Nephron progenitor cell (in vitro differentiated cells): Measurements from ENCODE around the gene MMP15.

ENCODE experiments used
- DNase-seq: peaks from one replicate; pipeline ENCODE4 v3.0.0; 2021
- H3K27ac Mint-ChIP-seq: 2 replicates; pipeline ENCODE4 v1.8.0; 2021; ENCODE audit warnings: mild to moderate bottlenecking, moderate library complexity, mixed read lengths
- H3K27me3 Mint-ChIP-seq: 2 replicates; pipeline ENCODE4 v1.8.0; 2021; ENCODE audit warnings: mild to moderate bottlenecking, low read depth, mixed read lengths; ENCODE audit not compliant: poor library complexity
- H3K36me3 Mint-ChIP-seq: 2 replicates; pipeline ENCODE4 v1.8.0; 2021; ENCODE audit warnings: low read depth, mixed read lengths
- H3K4me1 Mint-ChIP-seq: 2 replicates; pipeline ENCODE4 v1.8.0; 2021; ENCODE audit warnings: mixed read lengths
- H3K4me3 Mint-ChIP-seq: 2 replicates; pipeline ENCODE4 v1.8.0; 2021; ENCODE audit warnings: mild to moderate bottlenecking, moderate library complexity, mixed read lengths
- H3K9me3 Mint-ChIP-seq: 2 replicates; pipeline ENCODE4 v1.8.0; 2021; ENCODE audit warnings: mild to moderate bottlenecking, moderate library complexity, mixed read lengths
- TF ChIP-seq, protein P1 (sequence below): fragments of 200-600 bp; sonication (generic); IDR thresholded peaks from 2 replicates; pipeline ENCODE4 v1.5.0; 2021; ENCODE audit warnings: antibody characterized with exemption

Gene MMP15

GRCh38 chr16:58019866-58020538 lies 5.6 kb upstream of the MMP15 start:
- no peak for DNase-seq
- no peak overlapping the region for H3K27ac Mint-ChIP-seq
- peaks cover 27% of the 10 kb centered on the region for H3K27me3 Mint-ChIP-seq
- no peaks in the 10 kb centered on the region for H3K9me3 Mint-ChIP-seq
- H3K4me1 Mint-ChIP-seq, result peaks cover 27% of the 10 kb centered on the region
- no peak overlapping the region for H3K4me3 Mint-ChIP-seq
- no peaks in the 10 kb centered on the region for H3K36me3 Mint-ChIP-seq
- TF ChIP-seq, protein P1, sequence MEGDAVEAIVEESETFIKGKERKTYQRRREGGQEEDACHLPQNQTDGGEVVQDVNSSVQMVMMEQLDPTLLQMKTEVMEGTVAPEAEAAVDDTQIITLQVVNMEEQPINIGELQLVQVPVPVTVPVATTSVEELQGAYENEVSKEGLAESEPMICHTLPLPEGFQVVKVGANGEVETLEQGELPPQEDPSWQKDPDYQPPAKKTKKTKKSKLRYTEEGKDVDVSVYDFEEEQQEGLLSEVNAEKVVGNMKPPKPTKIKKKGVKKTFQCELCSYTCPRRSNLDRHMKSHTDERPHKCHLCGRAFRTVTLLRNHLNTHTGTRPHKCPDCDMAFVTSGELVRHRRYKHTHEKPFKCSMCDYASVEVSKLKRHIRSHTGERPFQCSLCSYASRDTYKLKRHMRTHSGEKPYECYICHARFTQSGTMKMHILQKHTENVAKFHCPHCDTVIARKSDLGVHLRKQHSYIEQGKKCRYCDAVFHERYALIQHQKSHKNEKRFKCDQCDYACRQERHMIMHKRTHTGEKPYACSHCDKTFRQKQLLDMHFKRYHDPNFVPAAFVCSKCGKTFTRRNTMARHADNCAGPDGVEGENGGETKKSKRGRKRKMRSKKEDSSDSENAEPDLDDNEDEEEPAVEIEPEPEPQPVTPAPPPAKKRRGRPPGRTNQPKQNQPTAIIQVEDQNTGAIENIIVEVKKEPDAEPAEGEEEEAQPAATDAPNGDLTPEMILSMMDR, result no peak

GRCh38 chr16:58020628-58021521 lies 4.7 kb upstream of the MMP15 start:
- H3K4me3 Mint-ChIP-seq, result no peak overlapping the region
- no peak overlapping the region for H3K27ac Mint-ChIP-seq

GRCh38 chr16:58021661-58022551 lies 3.6 kb upstream of the MMP15 start:
- Mint-ChIP-seq H3K9me3 (no peaks in the 10 kb centered on the region), H3K36me3 (no peaks in the 10 kb centered on the region), H3K27ac (no peak overlapping the region), H3K4me1 (peaks cover 29% of the 10 kb centered on the region), H3K27me3 (peaks cover 32% of the 10 kb centered on the region), H3K4me3 (no peak overlapping the region)
- DNase-seq, result no peak
- TF ChIP-seq, protein P1, result no peak

More at GRCh38 chr16:58020628-58021521, 4.7 kb upstream of the MMP15 start:
- peaks cover 29% of the 10 kb centered on the region for H3K4me1 Mint-ChIP-seq
- H3K9me3 Mint-ChIP-seq, result no peaks in the 10 kb centered on the region
- H3K27me3 Mint-ChIP-seq, result peaks cover 32% of the 10 kb centered on the region
- TF ChIP-seq, protein P1, result peak; percentile 71
- H3K36me3 Mint-ChIP-seq, result no peaks in the 10 kb centered on the region
- peak; percentile 80 for DNase-seq

DNA sequence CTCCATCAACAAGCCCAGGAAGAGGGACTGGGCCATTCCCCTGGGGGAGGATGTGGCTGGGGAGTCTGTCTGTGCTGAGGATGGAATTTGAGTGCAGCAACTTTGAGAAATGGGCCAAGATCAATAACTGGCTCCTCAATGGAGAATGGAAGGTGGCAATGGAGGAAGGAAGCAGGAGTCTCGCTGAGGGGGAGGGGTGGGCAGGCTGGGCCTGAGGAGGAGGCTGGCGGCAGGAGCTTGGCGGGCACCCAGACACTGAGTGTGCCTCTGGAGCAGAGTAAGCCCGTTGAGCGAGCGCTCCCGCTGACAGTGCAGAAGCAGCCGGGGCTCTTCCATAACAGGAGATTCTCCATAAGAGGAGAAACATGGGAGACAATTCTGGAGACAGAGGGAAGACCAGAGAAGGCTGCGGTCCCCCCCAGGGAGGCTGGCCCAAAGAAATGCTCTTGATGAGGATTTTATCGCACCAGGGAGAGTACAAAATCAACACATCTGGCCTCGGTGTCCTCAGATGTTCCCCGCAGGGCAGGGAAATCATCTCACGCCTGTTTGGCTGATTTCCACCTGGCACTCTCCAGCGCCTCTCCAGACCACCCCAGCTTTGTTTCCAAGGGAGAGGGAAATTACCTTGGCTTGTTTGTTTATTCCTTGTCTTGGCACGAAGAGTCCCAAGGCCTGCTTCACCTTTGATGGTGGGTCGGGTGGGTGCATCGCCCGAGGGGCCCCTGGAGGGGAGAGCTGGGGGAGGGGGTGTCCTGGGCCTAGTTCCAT lies 2.8 kb upstream of the MMP15 start:
- Mint-ChIP-seq H3K27ac (no peak overlapping the region), H3K27me3 (peaks cover 38% of the 10 kb centered on the region), H3K9me3 (no peaks in the 10 kb centered on the region), H3K4me1 (peaks cover 31% of the 10 kb centered on the region), H3K36me3 (no peaks in the 10 kb centered on the region), H3K4me3 (no peak overlapping the region)
- TF ChIP-seq, protein P1, result no peak
- DNase-seq, result no peak
